LNCAP (cell line): ENCODE data around the gene ADAM22.

Experiments
- TF ChIP-seq, protein P1 (sequence below): fragments of 450-650 bp; IDR thresholded peaks from 2 replicates; pipeline ENCODE4 v1.5.1; 2017; ENCODE audit warnings: mild to moderate bottlenecking

Gene ADAM22

GRCh38 chr7:87944547-87944946 lies 10.5 kb downstream of the ADAM22 start:
- TF ChIP-seq, protein P1, sequence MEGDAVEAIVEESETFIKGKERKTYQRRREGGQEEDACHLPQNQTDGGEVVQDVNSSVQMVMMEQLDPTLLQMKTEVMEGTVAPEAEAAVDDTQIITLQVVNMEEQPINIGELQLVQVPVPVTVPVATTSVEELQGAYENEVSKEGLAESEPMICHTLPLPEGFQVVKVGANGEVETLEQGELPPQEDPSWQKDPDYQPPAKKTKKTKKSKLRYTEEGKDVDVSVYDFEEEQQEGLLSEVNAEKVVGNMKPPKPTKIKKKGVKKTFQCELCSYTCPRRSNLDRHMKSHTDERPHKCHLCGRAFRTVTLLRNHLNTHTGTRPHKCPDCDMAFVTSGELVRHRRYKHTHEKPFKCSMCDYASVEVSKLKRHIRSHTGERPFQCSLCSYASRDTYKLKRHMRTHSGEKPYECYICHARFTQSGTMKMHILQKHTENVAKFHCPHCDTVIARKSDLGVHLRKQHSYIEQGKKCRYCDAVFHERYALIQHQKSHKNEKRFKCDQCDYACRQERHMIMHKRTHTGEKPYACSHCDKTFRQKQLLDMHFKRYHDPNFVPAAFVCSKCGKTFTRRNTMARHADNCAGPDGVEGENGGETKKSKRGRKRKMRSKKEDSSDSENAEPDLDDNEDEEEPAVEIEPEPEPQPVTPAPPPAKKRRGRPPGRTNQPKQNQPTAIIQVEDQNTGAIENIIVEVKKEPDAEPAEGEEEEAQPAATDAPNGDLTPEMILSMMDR = no peak

DNA sequence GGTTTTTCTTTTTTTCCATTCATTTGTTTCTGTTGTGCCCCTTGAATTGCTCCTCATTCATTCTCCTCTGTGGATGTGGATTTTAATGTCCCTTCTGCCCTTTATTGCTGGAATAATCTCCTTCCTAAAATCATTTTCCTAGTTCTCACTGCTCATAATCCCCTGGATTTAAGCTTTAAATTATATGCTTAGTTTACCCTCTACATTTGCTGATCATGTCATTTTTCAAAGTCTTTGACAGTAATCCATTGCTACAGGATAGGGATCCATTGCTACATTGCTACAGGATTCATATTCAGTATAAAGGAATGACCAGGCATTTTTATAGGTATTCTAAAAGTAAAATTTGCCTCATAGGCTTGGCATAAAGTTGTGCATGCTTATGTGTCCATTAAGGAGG lies 14.3 kb downstream of the ADAM22 start:
- TF ChIP-seq, protein P1 = no peak

DNA sequence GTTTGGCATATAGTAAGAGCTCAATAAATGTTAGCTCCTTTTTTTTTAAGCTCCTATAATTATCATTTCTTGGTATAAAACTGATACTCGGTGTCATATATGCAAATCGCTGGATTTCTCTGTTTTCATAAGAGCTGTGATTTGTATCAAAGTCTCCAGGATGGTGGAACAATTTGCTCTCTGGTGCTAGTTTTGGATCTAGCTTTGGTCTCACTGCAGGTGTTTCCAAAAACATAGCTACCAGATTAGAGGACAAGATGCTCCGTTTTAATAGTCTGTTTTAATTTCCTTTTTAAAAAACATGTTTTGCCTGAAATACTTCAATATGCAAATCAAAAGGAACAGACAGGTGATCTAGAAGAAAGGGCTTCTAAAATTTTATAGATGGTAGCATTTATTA lies 25.3 kb downstream of the ADAM22 start:
- TF ChIP-seq, protein P1 = no peak

- TF ChIP-seq, protein P1 = no peak
These were observed 26.2 kb downstream of the ADAM22 start for GRCh38 chr7:87960239-87960638.

- TF ChIP-seq, protein P1 = no peak
These were observed 27.7 kb downstream of the ADAM22 start for GRCh38 chr7:87961754-87962153.

- TF ChIP-seq, protein P1 = no peak
These were observed 32.2 kb downstream of the ADAM22 start for GRCh38 chr7:87966271-87966670.

- TF ChIP-seq, protein P1 = no peak
These were observed 34.0 kb downstream of the ADAM22 start for GRCh38 chr7:87968021-87968420.

GRCh38 chr7:87982116-87982515 lies 48.1 kb downstream of the ADAM22 start:
- TF ChIP-seq, protein P1 = no peak
